ENCODE results near the gene GMEB1.

GMEB1 gene

DNA sequence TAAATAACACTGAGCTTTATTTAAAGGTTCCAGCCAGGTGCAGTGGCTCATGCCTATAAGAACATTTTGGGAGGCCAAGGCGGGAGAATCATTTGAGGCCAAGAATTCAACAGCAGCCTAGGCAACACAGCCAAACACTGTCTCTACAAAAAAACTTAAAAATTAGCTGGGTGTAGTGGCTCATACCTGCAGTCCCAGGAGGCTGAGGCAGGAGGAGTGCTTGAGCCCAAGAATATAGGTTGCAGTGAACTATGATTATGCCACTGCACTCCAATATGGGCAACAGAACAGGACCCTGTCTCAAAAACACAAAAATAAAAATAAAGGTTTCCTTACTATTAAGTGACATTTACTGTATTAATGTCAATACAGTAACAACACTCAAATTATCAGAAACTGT is 27.8 kb upstream of the GMEB1 start:
- Histone ChIP-seq H3K79me2 (ENCODE audit: insufficient read depth, low read length) (peaks cover 56% of the 10 kb centered on the region), H3K36me3 (ENCODE audit: insufficient read depth, low read length) (no peaks in the 10 kb centered on the region), H4K20me1 (ENCODE audit: insufficient read depth, low read length) (no peaks in the 10 kb centered on the region), H3K4me3 (ENCODE audit: low read depth in 1 of 2, low read length in 2 of 2) (no peak overlapping the region), H3K27me3 (ENCODE audit: insufficient read depth, low read length, poor library complexity) (no peaks in the 10 kb centered on the region), H3K9ac (ENCODE audit: low read depth, low read length) (0 out of 2 replicates have a peak overlapping the region, but pooled peaks have one; percentile 74), H3K27ac (ENCODE audit: low read length) (no peak overlapping the region), H3K9me3 (ENCODE audit: insufficient read depth, low read length, severe bottlenecking) (no peaks in the 10 kb centered on the region), H2AFZ (ENCODE audit: low read depth, low read length) (no peak overlapping the region), H3K4me1 (ENCODE audit: insufficient read depth, low read length) (peaks cover 27% of the 10 kb centered on the region), H3K4me2 (ENCODE audit: insufficient read depth, low read length) (peak overlapping the region; percentile 71)
- no peak for TF ChIP-seq EZH2 (IDR thresholded peaks at IDR 0.05; ENCODE audit: borderline replicate concordance, low read depth, low read length, severe bottlenecking)
- TF ChIP-seq, protein P1, sequence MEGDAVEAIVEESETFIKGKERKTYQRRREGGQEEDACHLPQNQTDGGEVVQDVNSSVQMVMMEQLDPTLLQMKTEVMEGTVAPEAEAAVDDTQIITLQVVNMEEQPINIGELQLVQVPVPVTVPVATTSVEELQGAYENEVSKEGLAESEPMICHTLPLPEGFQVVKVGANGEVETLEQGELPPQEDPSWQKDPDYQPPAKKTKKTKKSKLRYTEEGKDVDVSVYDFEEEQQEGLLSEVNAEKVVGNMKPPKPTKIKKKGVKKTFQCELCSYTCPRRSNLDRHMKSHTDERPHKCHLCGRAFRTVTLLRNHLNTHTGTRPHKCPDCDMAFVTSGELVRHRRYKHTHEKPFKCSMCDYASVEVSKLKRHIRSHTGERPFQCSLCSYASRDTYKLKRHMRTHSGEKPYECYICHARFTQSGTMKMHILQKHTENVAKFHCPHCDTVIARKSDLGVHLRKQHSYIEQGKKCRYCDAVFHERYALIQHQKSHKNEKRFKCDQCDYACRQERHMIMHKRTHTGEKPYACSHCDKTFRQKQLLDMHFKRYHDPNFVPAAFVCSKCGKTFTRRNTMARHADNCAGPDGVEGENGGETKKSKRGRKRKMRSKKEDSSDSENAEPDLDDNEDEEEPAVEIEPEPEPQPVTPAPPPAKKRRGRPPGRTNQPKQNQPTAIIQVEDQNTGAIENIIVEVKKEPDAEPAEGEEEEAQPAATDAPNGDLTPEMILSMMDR (IDR thresholded peaks at IDR 0.05; ENCODE audit: borderline replicate concordance, extremely low read depth, low read length, poor library complexity, severe bottlenecking) = peak; percentile 41
- peak; percentile 24 for DNase-seq
- ATAC-seq (ENCODE audit: insufficient read depth, low read depth) = no peak

DNA sequence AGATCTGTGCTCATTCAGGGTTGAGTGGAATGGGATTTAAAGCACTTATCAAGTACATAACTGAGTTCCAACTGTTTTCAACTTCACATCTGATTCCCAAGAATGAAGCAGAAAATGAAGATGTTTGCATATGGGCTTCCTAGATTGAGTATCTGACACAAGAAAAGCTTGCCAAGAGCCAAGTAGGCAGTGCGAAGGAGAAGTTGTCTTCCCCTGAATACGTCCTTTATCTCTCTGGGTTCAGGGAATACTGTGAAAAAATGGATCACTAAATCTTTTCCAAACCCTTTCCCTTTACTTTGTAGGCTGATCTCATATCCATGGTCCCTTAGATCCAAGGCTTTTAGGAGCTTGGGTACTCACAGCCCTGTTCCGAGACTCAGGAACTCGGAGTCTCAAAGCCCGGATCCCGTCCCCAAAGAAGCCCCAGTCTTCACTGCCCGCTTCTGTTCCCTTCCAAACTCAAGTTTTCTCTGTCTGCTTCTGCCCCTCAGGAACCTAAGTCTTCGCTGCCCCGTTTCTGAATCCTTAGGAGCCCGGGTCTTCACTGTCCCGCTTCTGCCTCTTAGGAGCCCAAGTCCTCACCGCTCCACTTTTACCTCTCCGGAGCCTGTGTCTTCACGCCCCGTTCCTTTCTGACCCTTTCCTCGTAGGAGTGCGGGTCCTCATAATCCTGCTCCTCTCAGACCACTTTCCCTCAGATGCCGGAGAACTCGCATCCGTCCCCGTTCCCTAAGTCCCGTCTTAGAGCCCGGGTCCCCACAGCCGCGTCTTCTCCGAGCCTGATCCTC is 26.3 kb upstream of the GMEB1 start:
- ATAC-seq (ENCODE audit: insufficient read depth, low read depth) (peak; percentile 49), DNase-seq (no peak)
- Histone ChIP-seq H3K9me3 (ENCODE audit: insufficient read depth, low read length, severe bottlenecking) (no peaks in the 10 kb centered on the region), H2AFZ (ENCODE audit: low read depth, low read length) (peak overlapping the region; percentile 93), H3K79me2 (ENCODE audit: insufficient read depth, low read length) (peaks cover 50% of the 10 kb centered on the region), H3K9ac (ENCODE audit: low read depth, low read length) (peak overlapping the region; percentile 74), H3K4me3 (ENCODE audit: low read depth in 1 of 2, low read length in 2 of 2) (peak overlapping the region; percentile 65 to 81; a peak in 3 of 4 replicates), H3K27me3 (ENCODE audit: insufficient read depth, low read length, poor library complexity) (no peaks in the 10 kb centered on the region), H4K20me1 (ENCODE audit: insufficient read depth, low read length) (no peaks in the 10 kb centered on the region), H3K36me3 (ENCODE audit: insufficient read depth, low read length) (no peaks in the 10 kb centered on the region), H3K27ac (ENCODE audit: low read length) (peak overlapping the region; percentile 85), H3K4me2 (ENCODE audit: insufficient read depth, low read length) (peak overlapping the region; percentile 71), H3K4me1 (ENCODE audit: insufficient read depth, low read length) (peaks cover 31% of the 10 kb centered on the region)
- TF ChIP-seq, protein P1 (IDR thresholded peaks at IDR 0.05; ENCODE audit: borderline replicate concordance, extremely low read depth, low read length, poor library complexity, severe bottlenecking) = no peak
- TF ChIP-seq EZH2 (IDR thresholded peaks at IDR 0.05; ENCODE audit: borderline replicate concordance, low read depth, low read length, severe bottlenecking) = no peak

DNA sequence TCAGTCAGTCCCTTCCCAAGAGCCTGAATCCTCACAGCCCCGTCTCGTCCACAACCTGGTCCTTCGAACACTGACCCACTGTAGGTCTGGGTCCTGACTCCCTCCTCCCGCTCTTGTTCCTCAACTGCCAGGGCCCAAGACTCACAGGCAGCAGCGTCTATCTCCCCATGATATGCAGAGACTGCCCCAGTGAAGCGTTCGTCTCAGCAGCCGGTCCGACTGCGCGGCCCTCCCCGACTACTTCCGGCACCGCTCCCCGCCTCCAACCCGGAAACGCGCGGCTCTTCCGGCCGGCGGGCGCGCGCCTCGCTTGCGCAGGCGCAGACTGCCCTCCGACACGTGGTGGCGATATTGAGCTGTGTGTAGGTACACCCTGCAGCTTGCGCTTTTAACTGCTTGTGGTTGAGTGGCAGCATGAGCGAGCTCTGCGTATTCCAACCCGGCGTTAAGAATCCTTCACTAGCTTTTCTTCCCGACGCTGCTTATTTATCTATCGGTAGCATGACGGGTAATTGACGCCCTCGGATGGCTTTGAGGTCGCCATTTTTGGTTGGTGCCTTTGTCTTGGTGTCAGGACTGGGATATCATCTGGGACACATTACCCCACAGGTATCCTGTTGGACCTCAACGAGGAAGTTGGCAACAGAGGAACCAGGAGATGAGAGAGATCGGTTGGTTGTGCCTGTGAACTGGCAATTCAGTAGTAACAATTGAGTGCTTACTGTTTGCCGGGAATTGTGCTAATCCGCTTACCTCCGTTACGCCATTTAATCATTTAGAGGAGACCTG is 25.5 kb upstream of the GMEB1 start, which contains the start of gene TAF12:
Gene TAF12, minus strand, starts transcription at position 221 of the 789 bp plus-strand sequence. CDS start 20,986 bp downstream, outside the sequence.
- peak within 1 kb of the TSS; percentile 74 for H3K9ac ChIP-seq (ENCODE audit: low read depth, low read length)
- peaks cover 39% of the 10 kb centered on the region for H3K4me1 ChIP-seq (ENCODE audit: insufficient read depth, low read length)
- H3K27ac ChIP-seq (ENCODE audit: low read length) = peak within 1 kb of the TSS; percentile 92
- H4K20me1 ChIP-seq (ENCODE audit: insufficient read depth, low read length) = no peaks in the 10 kb centered on the region
- ATAC-seq (ENCODE audit: insufficient read depth, low read depth) (peak; percentile 85), DNase-seq (peak; percentile 96)
- H3K4me2 ChIP-seq (ENCODE audit: insufficient read depth, low read length) = peak within 1 kb of the TSS; percentile 71
- H3K79me2 ChIP-seq (ENCODE audit: insufficient read depth, low read length) = peaks cover 48% of the 10 kb centered on the region
- no peaks in the 10 kb centered on the region for H3K27me3 ChIP-seq (ENCODE audit: insufficient read depth, low read length, poor library complexity)
- H3K9me3 ChIP-seq (ENCODE audit: insufficient read depth, low read length, severe bottlenecking) = no peaks in the 10 kb centered on the region
- H3K4me3 ChIP-seq (ENCODE audit: low read depth in 1 of 2, low read length in 2 of 2) = peak within 1 kb of the TSS; percentile 65 to 81
- peak within 1 kb of the TSS; percentile 93 for H2AFZ ChIP-seq (ENCODE audit: low read depth, low read length)
- no peaks in the 10 kb centered on the region for H3K36me3 ChIP-seq (ENCODE audit: insufficient read depth, low read length)
- no peak for TF ChIP-seq EZH2 (IDR thresholded peaks at IDR 0.05; ENCODE audit: borderline replicate concordance, low read depth, low read length, severe bottlenecking)
- TF ChIP-seq, protein P1 (IDR thresholded peaks at IDR 0.05; ENCODE audit: borderline replicate concordance, extremely low read depth, low read length, poor library complexity, severe bottlenecking) = peak; percentile 63
